NB4 (cell line): ENCODE data around the gene CCNE1.

ENCODE experiments used
- CTCF ChIP-seq: IDR thresholded peaks from one replicate; pipeline ENCODE4 v1.5.1; 2012; ENCODE audit warnings: low read depth, low read length
- POLR2A ChIP-seq: IDR thresholded peaks from 2 replicates; pipeline ENCODE4 v1.6.1; 2011; ENCODE audit warnings: mild to moderate bottlenecking; ENCODE audit not compliant: insufficient read length; ENCODE audit errors: extremely low read depth

GRCh38 chr19:29777781-29778309, 33.9 kb upstream of the CCNE1 start:
- no peak for TF ChIP-seq POLR2A
- TF ChIP-seq CTCF: no peak
